ENCODE data around the gene DGKQ.

Gene DGKQ

GRCh38 chr4:952881-953573, 20.3 kb downstream of the DGKQ start:
- TF ChIP-seq, protein P1, sequence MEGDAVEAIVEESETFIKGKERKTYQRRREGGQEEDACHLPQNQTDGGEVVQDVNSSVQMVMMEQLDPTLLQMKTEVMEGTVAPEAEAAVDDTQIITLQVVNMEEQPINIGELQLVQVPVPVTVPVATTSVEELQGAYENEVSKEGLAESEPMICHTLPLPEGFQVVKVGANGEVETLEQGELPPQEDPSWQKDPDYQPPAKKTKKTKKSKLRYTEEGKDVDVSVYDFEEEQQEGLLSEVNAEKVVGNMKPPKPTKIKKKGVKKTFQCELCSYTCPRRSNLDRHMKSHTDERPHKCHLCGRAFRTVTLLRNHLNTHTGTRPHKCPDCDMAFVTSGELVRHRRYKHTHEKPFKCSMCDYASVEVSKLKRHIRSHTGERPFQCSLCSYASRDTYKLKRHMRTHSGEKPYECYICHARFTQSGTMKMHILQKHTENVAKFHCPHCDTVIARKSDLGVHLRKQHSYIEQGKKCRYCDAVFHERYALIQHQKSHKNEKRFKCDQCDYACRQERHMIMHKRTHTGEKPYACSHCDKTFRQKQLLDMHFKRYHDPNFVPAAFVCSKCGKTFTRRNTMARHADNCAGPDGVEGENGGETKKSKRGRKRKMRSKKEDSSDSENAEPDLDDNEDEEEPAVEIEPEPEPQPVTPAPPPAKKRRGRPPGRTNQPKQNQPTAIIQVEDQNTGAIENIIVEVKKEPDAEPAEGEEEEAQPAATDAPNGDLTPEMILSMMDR (IDR thresholded peaks at IDR 0.05): no peak
- H3K4me3 ChIP-seq (ENCODE audit: low read depth in 1 of 2, low read length in 1 of 2): no peak overlapping the region

DNA sequence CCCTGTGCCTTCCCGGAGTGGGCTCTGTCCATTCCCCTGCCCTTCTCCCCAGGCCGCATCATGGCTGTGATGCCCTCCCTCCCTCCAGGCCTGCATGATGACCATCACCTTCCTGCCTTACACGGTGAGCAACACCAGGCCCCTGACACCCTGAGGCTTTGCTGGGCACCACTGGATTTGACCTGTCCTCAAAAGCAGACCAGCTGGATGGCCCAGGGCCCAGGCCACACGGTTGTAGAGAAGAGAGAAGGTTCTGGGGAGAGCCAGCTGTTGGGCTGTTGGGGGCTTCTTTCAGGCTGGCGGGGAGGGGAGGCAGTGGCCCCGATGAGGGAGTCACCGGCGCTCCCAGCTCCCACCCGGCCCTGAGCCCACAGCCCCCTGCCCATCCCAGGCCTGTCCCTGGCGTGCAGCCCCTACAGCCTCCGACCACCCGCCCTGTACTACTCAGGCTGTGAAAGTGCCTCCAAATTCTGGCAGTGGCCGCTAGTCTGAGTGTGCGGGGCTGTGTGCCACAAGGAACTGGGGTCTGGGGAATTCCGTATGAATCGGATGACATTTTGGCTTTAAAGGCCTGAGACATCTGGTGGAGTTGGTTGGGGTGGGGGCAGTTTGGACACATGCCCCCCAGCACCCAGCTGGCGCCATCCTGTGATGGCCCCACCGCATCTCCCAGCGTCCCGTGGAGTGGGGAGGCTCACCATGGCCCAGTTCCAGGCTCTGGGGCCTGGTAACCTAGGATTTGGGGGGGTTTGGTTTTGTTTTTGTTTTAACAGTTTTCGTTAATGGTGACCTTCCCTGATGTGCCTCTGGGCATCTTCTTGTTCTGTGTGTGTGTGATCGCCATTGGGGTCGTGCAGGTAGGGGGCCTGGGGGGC, 21.5 kb downstream of the DGKQ start:
- peaks cover 3% of the 10 kb centered on the region for H3K27me3 ChIP-seq
- H3K27ac ChIP-seq: no peak overlapping the region
- H3K36me3 ChIP-seq: peaks cover 70% of the 10 kb centered on the region
- H3K4me3 ChIP-seq (ENCODE audit: low read depth in 1 of 2, low read length in 1 of 2): no peak overlapping the region
- H3K4me1 ChIP-seq (ENCODE audit: control insufficient read depth in 1 of 2, insufficient read depth in 1 of 2, low read depth in 1 of 2, low read length in 1 of 2): no peaks in the 10 kb centered on the region
- H3K9me3 ChIP-seq: no peaks in the 10 kb centered on the region
- TF ChIP-seq, protein P1 (IDR thresholded peaks at IDR 0.05): no peak

More at GRCh38 chr4:952881-953573, 20.3 kb downstream of the DGKQ start:
- Histone ChIP-seq H3K27me3 (no peaks in the 10 kb centered on the region), H3K9me3 (no peaks in the 10 kb centered on the region), H3K36me3 (peaks cover 77% of the 10 kb centered on the region), H3K4me1 (ENCODE audit: control insufficient read depth in 1 of 2, insufficient read depth in 1 of 2, low read depth in 1 of 2, low read length in 1 of 2) (no peaks in the 10 kb centered on the region), H3K27ac (no peak overlapping the region)

DNA sequence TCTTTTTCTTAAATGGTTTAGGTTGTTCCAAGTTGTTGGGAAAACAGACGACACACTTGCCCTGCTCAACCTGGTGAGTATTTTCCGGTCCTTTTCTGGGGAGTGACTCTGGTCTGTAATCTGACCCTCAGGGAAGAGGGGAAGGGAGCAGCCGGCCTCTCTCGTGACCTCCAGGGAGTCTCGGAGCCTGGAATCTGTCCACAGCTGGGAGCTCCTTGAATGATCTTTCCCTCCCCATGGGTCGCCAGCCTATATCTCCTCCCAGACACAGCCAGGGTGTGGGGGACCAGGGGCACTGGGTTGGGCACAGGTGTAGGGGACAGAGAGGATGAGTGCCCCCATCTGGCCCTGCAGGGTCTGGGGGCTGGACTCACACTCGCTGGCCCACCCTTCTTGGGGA, 22.2 kb downstream of the DGKQ start:
- H3K4me1 ChIP-seq (ENCODE audit: control insufficient read depth in 1 of 2, insufficient read depth in 1 of 2, low read depth in 1 of 2, low read length in 1 of 2): no peaks in the 10 kb centered on the region
- no peaks in the 10 kb centered on the region for H3K9me3 ChIP-seq
- H3K36me3 ChIP-seq: peaks cover 65% of the 10 kb centered on the region

DNA sequence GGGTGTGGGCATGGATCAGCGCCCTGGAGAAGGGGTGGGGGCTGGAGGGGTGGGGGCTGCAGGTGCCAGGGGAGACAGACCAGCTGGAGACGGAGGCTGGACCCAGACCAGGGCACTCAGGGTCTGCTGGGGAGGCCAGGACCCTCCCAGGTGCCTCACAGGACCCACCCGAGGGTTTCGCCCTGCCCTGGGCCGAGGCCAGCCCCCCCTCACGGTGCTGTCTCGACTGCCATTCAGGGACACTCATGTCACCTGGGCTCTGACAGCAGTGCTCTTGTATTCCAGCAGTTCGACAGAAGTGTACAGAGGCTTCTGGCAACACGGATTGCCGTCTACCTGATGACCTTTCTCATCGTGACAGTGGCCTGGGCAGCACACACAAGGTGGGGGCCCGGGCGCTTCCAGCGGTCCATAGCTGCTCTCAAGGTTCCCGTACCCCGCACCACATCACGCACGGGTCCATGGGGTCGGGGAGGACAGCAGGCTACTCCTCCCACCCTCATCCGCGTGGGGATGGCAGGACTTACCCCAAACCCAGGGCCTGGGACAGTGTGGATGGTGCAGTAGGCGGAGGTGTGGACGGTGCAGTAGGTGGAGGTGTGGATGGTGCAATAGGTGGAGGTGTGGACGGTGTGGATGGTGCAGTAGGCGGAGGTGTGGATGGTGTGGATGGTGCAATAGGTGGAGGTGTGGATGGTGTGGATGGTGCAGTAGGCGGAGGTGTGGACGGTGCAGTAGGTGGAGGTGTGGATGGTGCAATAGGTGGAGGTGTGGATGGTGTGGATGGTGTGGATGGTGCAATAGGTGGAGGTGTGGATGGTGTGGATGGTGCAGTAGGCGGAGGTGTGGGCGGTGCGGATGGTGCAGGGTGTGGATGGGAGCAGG, 23.0 kb downstream of the DGKQ start:
- H3K27me3 ChIP-seq: peaks cover 15% of the 10 kb centered on the region
- H3K9me3 ChIP-seq: no peaks in the 10 kb centered on the region
- H3K27ac ChIP-seq: no peak overlapping the region
- H3K4me1 ChIP-seq (ENCODE audit: control insufficient read depth in 1 of 2, insufficient read depth in 1 of 2, low read depth in 1 of 2, low read length in 1 of 2): no peaks in the 10 kb centered on the region
- H3K36me3 ChIP-seq: peaks cover 56% of the 10 kb centered on the region
- TF ChIP-seq, protein P1 (IDR thresholded peaks at IDR 0.05): no peak
- H3K4me3 ChIP-seq (ENCODE audit: low read depth in 1 of 2, low read length in 1 of 2): no peak overlapping the region

More for the DNA sequence above, 22.2 kb downstream of the DGKQ start:
- Histone ChIP-seq H3K4me3 (ENCODE audit: low read depth in 1 of 2, low read length in 1 of 2) (no peak overlapping the region), H3K27me3 (peaks cover 9% of the 10 kb centered on the region), H3K27ac (no peak overlapping the region)
- TF ChIP-seq, protein P1 (IDR thresholded peaks at IDR 0.05): no peak

DNA sequence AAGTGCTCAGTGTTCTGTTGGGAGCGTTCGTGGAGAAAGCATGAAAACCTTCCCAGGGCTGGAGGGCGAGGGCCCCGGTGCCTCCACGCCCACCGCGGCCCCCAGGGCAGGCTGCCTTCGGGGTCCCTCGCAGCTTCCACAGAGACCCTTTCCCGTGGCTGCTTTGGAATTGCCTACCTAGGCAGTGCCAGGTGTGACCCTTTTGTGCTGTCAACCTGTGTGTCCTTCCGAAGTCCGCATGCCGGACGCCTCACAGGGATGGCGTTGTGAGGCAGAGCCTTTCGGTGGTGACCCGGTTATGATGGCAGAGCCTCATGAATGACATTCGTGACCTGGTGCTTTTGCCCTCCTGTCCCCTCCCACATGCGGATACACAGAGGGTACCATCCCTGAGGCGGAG, 23.7 kb downstream of the DGKQ start:
- TF ChIP-seq, protein P1 (IDR thresholded peaks at IDR 0.05): no peak

More for the DNA sequence above, 23.7 kb downstream of the DGKQ start:
- no peaks in the 10 kb centered on the region for H3K9me3 ChIP-seq
- no peak overlapping the region for H3K27ac ChIP-seq
- H3K27me3 ChIP-seq: peaks cover 15% of the 10 kb centered on the region
- H3K4me1 ChIP-seq (ENCODE audit: control insufficient read depth in 1 of 2, insufficient read depth in 1 of 2, low read depth in 1 of 2, low read length in 1 of 2): no peaks in the 10 kb centered on the region
- H3K4me3 ChIP-seq (ENCODE audit: low read depth in 1 of 2, low read length in 1 of 2): no peak overlapping the region
- peaks cover 49% of the 10 kb centered on the region for H3K36me3 ChIP-seq

Data from neutrophil (primary cell).